GM18867 (cell line): ENCODE results near the gene KRT27.
"Not testable (repeated sequence)": the region's sequence is repeated elsewhere in the genome, so short reads cannot be mapped to it uniquely, and the experiment has no call there.

Experiments used
- ATAC-seq: cut with Tn5 transposase; IDR thresholded peaks from one replicate; pipeline ENCODE4 v1.9.1; 2021; ENCODE audit warnings: mild to moderate bottlenecking, moderate library complexity; ENCODE audit not compliant: unreplicated experiment

Gene KRT27

DNA sequence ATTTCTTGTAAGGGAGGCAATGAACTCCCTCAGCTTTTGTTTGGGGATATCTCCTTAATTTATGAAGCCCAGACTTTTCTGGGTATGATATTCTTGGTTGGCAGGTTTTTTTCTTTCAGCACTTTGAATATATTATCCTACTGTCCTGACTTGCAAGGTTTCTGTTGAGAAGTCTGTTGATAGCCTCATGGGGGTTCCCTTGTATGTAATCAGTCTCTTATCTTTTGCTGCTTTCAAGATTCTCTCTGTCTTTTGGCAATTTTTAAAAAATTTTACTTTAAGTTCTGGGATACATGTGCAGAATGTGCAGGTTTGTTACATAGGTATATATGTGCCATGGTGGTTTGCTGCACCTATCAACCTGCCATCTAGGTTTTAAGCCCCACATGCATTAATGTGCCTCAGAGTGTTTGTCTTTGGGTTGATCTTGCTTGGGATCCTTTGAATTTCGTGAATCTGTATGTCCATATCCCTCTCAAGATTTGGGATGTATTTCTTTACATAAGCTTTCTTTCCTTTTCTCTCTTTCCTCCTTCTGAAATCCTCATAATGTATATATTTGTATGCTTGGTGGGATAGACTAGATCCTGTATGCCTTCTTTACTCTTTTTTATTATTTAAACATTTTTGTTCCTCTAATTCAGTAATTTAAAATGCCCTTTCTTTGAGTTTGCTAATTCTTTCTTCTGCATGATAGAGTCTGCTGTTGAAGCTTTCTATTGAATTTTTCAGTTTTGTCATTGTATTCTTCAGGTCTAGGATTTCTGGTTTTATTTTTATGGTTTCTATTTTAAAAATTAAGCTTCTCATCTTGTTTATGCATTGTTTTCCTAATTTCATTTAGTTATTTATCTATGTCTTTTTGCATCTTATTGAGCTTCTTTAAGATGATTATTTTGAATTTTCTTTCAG, 22.0 kb downstream of the KRT27 start:
- ATAC-seq = no peak

DNA sequence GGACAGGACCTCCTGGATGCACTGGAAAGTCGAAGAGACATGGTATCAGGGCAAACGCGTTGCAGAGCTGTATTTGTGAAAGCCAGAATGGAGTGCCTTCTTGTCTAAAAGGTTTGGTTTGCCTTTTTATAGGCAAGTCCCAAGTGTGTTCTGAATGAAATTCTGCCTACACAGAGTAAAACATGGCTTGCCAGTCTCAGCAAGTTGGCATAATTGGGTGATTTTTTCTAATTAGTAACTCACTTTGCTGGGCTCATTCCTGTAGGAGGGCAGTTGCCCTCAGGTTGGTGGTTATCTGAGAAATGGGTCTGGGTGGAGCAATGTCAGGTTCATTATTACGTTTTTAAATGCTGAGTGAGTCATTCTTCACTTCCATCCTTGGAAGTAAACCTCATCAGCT, 27.1 kb downstream of the KRT27 start, which contains the start of gene KRT25:
KRT25 (minus strand) TSS at position 101 of the 400 bp plus-strand sequence; CDS start at position 41, 60 bp downstream.
- no peak for ATAC-seq

DNA sequence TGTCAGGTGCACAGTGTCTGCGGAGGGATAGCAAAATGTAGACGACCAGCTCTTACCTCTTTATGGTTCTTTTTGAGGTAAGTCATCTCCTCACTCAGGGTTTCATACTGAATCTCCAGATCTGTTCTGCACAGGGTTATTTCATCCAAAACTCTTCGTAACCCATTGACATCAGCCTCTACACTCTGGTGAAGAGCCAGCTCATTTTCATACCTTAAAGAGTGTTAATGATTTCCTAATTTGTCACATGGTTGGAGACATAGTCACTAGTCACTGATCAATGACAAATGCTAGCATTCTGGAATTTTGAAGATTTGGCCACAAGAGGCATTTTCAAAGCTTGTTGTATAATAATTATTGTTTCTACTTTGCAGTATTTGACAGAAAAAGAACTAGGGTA, 28.5 kb downstream of the KRT27 start:
- ATAC-seq = no peak

GRCh38 chr17:40751065-40751464, 31.3 kb downstream of the KRT27 start:
- no peak for ATAC-seq

- no peak for ATAC-seq
Observed at GRCh38 chr17:40750391-40750790, 32.0 kb downstream of the KRT27 start.

- ATAC-seq = not testable (repeated sequence)
Observed at GRCh38 chr17:40748666-40749065, 33.7 kb downstream of the KRT27 start.

DNA sequence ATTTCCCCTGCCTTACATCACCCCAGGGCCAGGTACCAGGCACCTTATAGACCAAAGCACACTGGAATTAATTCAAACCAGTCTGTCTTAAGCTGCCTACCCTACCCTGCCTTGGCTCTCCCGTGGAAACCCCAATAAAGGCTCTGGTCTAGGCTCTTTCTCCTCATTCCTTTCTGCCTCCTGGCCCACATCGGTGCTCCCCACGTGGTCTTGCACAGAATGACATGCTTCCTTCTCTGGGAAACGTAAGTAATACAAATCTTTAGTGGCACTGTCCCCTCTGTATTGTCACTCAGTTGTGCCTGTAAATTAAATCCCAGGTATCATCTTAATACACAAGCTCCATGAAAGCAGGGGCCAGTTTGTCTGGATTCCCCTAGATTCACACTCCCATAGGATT, 43.8 kb downstream of the KRT27 start:
- no peak for ATAC-seq

GRCh38 chr17:40735016-40735415, 47.3 kb downstream of the KRT27 start:
- no peak for ATAC-seq

- ATAC-seq = no peak
Observed at GRCh38 chr17:40734018-40734417, 48.3 kb downstream of the KRT27 start.

GRCh38 chr17:40730970-40731369, 51.4 kb downstream of the KRT27 start:
- no peak for ATAC-seq

DNA sequence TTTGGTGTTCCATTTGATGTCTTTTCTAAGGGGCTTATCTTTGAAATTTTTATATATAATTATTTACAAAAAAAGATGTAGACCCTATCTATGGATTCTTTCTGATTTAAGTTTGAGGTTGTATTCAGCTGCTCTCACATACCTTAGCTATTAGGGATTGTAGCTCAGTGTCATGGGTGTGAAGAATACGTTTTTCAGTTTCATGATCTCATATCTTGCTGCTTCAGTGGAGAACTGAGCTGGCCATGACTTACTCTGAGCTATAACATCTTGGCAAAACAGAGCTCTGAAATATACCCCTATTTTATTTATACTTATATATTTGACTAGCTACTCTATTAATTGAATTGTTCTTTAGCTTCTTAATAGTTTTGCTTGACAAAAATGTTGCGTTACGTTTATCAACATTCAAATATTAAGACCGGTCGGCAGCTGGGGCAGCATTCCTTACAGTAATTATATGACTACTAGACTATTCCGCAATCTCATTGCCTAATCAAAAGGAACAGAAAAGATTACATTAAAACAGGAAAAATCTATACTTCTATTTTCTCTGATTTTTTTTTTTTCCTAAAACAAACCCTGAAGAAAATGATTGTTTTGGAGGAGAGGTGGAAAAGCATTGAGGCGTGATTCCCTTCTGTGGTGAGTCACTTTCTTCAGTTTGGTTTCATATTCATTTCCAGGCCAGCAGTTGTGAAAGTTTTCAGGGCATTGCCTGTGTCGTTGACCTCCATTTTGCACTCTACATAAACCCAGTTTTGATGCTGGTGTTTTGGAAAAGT, 54.7 kb downstream of the KRT27 start:
- no peak for ATAC-seq

DNA sequence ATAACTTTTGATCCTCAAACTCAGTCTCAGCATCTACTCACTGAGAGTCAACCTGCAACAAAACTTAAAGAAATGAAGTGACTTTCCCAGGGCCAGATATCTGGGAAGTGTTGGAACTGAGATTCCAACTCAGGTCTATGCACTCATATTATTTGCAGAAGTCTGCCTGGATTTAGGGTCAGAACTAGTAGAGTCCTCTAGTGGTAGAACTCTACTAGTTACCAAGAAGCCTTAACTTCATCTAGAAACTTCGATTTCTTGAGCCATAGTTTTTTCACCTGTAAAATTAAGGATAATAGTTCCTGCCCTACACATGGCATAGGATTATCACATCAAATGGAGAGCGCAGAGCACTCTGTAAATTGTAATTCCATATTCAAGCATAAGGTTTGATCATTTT, 55.4 kb downstream of the KRT27 start:
- ATAC-seq = no peak
